KOPT-K1 (cell line): Measurements from ENCODE around the gene CYTH2.

ENCODE experiments used
- H3K27ac ChIP-seq: fragments of 200-600 bp; sonication (generic); 2 replicates; pipeline ENCODE4 v1.5.1; 2016; ENCODE audit warnings: antibody characterized with exemption, mild to moderate bottlenecking, low read depth, low read length; ENCODE audit not compliant: poor library complexity, severe bottlenecking
- H3K36me3 ChIP-seq: fragments of 200-600 bp; sonication (generic); 2 replicates; pipeline ENCODE4 v1.5.1; 2017; ENCODE audit warnings: antibody characterized with exemption, mild to moderate bottlenecking, low read length, moderate library complexity; ENCODE audit not compliant: insufficient read depth
- H3K9me3 ChIP-seq: fragments of 200-600 bp; sonication (generic); 2 replicates; pipeline ENCODE4 v1.5.1; 2017; ENCODE audit warnings: antibody characterized with exemption, low read length, mild to moderate bottlenecking; ENCODE audit not compliant: insufficient read depth, poor library complexity, severe bottlenecking

Gene CYTH2, protein sequence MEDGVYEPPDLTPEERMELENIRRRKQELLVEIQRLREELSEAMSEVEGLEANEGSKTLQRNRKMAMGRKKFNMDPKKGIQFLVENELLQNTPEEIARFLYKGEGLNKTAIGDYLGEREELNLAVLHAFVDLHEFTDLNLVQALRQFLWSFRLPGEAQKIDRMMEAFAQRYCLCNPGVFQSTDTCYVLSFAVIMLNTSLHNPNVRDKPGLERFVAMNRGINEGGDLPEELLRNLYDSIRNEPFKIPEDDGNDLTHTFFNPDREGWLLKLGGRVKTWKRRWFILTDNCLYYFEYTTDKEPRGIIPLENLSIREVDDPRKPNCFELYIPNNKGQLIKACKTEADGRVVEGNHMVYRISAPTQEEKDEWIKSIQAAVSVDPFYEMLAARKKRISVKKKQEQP

GRCh38 chr19:48469289-48469881 is at the start of gene CYTH2:
TSS of gene CYTH2 (plus strand) at chr19:48469369. CDS start at chr19:48469508, 139 bp downstream.
- H3K27ac ChIP-seq, result peak within 1 kb of the TSS; percentile 93

GRCh38 chr19:48421548-48421947 is 47.6 kb upstream of the CYTH2 start:
- no peak overlapping the region for H3K27ac ChIP-seq
- no peaks in the 10 kb centered on the region for H3K36me3 ChIP-seq
- H3K9me3 ChIP-seq, result no peaks in the 10 kb centered on the region

More at GRCh38 chr19:48469289-48469881, at the start of gene CYTH2:
- peaks cover 44% of the 10 kb centered on the region for H3K36me3 ChIP-seq
- H3K9me3 ChIP-seq, result no peaks in the 10 kb centered on the region

- no peaks in the 10 kb centered on the region for H3K9me3 ChIP-seq
- H3K27ac ChIP-seq, result no peak overlapping the region
- H3K36me3 ChIP-seq, result no peaks in the 10 kb centered on the region
Observed at GRCh38 chr19:48424694-48425219, 44.4 kb upstream of the CYTH2 start.

DNA sequence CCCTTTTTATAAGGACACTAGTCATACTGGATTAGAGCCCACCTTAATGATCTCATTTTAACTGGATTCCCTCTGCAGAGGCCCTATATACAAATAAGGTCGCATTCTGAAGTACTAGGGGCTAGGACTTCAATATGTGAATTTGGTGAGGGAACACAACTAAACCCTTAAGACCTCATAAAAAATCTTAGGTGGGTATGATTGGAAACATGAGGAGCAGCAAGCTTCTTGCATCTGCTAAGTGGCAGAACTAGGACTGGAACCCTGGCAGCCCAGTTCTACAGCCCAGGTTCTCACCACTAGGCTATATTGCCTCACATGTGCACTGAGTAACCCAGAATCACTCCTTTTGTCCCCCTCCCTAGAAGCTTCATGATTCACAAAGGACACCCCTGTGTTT is 40.5 kb upstream of the CYTH2 start:
- H3K27ac ChIP-seq, result no peak overlapping the region

DNA sequence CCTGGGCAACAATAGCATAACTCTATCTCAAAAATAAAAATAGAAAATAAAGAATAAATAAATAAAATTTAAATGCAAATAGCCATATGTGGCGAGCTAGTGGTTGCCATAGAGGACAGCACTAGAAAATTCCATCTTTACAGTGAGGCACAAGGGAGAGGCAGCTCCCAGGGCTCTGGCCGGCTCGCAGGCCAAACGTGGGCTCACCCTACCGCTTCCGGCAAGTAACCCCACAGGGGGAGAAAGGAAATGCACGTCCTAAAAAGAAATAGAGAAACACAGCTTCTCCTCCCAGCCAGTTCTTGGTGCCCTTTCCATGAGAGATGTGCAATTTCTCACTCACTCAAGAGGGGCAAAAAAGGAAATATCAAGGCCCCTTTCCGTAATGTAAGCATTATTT is 35.8 kb upstream of the CYTH2 start:
- H3K27ac ChIP-seq, result no peak overlapping the region
- H3K9me3 ChIP-seq, result peaks cover 8% of the 10 kb centered on the region
- H3K36me3 ChIP-seq, result no peaks in the 10 kb centered on the region

More for the DNA sequence above, 40.5 kb upstream of the CYTH2 start:
- H3K36me3 ChIP-seq, result no peaks in the 10 kb centered on the region
- peaks cover 8% of the 10 kb centered on the region for H3K9me3 ChIP-seq

GRCh38 chr19:48436586-48436985 is 32.6 kb upstream of the CYTH2 start:
- H3K27ac ChIP-seq, result no peak overlapping the region
- no peaks in the 10 kb centered on the region for H3K36me3 ChIP-seq
- H3K9me3 ChIP-seq, result peaks cover under 1% of the 10 kb centered on the region

DNA sequence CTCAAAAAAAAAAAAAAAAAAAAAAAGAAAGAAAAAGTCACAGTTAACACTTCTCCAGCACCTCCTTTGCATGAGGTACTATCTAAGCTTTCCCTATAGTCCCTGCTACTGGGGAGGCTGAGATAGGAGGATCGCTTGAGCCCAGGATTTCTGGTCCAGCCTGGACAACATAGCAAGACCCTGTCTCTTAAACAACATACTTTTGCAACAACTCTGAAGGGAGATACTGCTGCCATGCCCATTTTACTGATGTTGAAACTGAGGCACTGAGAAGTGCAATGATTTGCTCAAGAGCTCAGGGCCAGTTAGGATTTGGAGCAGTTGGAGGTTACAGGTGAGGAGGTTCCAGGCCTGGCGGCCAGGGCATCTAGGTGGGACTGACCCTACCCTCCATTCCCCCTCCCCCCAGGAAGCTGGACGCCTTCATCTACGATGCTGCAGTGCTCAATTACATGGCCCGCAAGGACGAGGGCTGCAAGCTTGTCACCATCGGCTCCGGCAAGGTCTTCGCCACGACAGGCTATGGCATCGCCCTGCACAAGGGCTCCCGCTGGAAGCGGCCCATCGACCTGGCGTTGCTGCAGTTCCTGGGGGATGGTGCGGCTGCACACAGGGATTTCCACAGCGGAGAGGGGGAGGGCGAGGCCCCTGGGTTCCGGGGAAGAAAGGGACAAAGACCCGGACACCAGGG is 27.7 kb upstream of the CYTH2 start:
- no peak overlapping the region for H3K27ac ChIP-seq
- H3K9me3 ChIP-seq, result no peaks in the 10 kb centered on the region
- H3K36me3 ChIP-seq, result no peaks in the 10 kb centered on the region

GRCh38 chr19:48442116-48443035 is 26.8 kb upstream of the CYTH2 start:
- no peak overlapping the region for H3K27ac ChIP-seq
- H3K36me3 ChIP-seq, result peaks cover 4% of the 10 kb centered on the region

GRCh38 chr19:48443256-48443655 is 25.9 kb upstream of the CYTH2 start:
- no peak overlapping the region for H3K27ac ChIP-seq

More at GRCh38 chr19:48442116-48443035, 26.8 kb upstream of the CYTH2 start:
- H3K9me3 ChIP-seq, result no peaks in the 10 kb centered on the region

DNA sequence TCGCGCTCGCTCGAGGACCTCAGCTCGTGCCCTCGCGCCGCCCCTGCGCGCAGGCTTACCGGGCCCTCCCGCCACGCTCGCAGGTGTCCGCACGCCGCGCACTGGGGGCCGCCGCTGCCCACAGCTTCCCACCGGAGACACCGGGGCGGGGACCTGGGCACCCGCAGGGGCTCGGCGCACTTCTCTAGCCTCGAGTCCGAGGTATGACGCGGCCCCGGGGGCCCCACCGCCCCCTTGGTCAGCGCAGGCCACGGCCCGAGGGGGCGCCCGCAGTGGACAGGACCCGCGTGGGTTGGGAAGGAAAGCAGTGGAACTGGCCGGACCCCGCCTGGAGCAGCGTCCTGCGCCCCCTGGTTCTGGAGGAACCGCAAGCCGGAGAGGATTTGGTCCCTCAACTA is 25.4 kb upstream of the CYTH2 start:
- no peaks in the 10 kb centered on the region for H3K9me3 ChIP-seq
- no peak overlapping the region for H3K27ac ChIP-seq
- peaks cover 17% of the 10 kb centered on the region for H3K36me3 ChIP-seq

More at GRCh38 chr19:48443256-48443655, 25.9 kb upstream of the CYTH2 start:
- Histone ChIP-seq H3K36me3 (peaks cover 12% of the 10 kb centered on the region), H3K9me3 (no peaks in the 10 kb centered on the region)

DNA sequence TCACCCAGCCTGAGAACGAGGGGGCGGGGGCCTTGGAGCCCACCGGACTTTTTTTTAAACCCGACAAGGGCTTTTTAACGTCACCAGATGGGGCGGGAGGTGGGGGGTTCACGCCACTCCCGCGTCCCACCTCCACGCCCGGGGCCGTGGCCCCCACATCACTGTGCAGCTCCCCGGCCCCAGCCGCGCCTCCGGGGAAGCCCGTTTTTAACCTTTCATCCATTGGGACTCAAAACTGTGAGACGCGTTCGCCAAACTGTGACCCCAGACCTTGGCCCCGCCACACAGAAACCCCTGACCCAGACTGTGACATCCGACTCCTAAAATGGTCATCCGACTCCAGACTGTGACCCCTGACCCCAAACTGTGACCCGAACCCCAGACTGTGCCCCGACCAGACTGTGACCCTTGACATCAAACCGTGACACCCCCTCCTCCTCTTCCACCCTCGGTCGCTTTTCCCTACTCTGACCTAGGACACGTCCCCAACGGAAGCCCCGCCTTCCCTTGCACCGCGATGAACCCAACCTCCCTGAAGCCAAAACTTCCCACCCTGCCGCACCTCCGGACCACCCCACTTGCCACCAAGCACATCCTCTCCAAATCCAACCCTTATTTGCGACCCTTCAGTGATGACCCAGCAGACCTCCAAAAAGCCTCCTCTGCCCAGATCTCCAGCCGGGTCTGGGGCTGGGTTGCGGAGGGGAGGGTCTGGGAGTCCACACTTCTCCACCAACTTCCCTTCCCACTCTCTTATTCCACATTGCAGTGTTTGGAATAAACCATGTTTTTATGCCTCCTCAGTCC is 24.8 kb upstream of the CYTH2 start:
- H3K9me3 ChIP-seq, result no peaks in the 10 kb centered on the region
- peaks cover 23% of the 10 kb centered on the region for H3K36me3 ChIP-seq
- H3K27ac ChIP-seq, result peak overlapping the region; percentile 66

DNA sequence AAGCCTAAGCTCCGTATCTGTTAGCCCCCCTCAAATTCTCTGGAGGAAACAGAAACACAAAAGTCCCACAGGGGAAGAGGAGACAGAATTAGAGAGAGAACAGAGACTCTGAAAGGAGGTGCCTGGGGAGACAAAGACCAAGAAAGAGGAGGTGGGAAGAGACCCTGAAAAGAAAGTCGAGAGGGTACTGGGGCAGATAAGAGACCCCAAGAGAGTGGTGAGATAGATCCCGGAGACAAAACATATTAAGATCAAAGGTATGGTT is 24.3 kb upstream of the CYTH2 start:
- Histone ChIP-seq H3K27ac (peak overlapping the region; percentile 66), H3K36me3 (peaks cover 29% of the 10 kb centered on the region)

DNA sequence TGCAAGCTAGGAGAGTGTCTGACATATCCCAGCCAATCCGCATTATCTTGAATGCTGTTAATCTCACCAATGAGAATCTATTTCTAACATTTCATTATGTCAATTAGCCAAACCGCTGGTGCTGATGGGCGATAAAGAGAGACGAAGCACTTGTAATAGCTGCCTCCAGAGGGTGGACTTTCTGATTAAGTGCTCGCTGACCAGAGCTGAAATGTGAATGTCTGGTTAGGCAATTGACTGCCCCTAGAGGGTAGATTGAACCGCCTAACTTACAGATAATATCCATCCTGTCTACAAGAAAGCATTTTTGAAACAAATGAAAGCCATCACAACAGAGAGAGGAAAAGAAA is 23.9 kb upstream of the CYTH2 start:
- H3K36me3 ChIP-seq, result peaks cover 32% of the 10 kb centered on the region
- peak overlapping the region; percentile 66 for H3K27ac ChIP-seq
- H3K9me3 ChIP-seq, result no peaks in the 10 kb centered on the region

More for the DNA sequence above, 24.3 kb upstream of the CYTH2 start:
- H3K9me3 ChIP-seq, result no peaks in the 10 kb centered on the region
